GM18508 (cell line): ENCODE measurements around the gene TYW5.
A peak's percentile ranks its signal among the peaks of the same experiment; 100 is the strongest.

Experiments
- ATAC-seq: cut with Tn5 transposase; IDR thresholded peaks from one replicate; pipeline ENCODE4 v1.9.1; 2021; ENCODE audit warnings: moderate number of reproducible peaks; ENCODE audit not compliant: insufficient read depth, unreplicated experiment

TYW5 gene, protein sequence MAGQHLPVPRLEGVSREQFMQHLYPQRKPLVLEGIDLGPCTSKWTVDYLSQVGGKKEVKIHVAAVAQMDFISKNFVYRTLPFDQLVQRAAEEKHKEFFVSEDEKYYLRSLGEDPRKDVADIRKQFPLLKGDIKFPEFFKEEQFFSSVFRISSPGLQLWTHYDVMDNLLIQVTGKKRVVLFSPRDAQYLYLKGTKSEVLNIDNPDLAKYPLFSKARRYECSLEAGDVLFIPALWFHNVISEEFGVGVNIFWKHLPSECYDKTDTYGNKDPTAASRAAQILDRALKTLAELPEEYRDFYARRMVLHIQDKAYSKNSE

GRCh38 chr2:199955339-199956061 is at the start of gene TYW5, which contains the start of gene MAIP1:
Gene TYW5 (minus strand): TSS chr2:199955491. CDS start chr2:199955470, 21 bp downstream.
Gene MAIP1 (plus strand): TSS chr2:199955582. CDS start chr2:199955799, 217 bp downstream.
- ATAC-seq: peak; percentile 70

GRCh38 chr2:200003444-200003843 is 48.2 kb upstream of the TYW5 start:
- no peak for ATAC-seq

DNA sequence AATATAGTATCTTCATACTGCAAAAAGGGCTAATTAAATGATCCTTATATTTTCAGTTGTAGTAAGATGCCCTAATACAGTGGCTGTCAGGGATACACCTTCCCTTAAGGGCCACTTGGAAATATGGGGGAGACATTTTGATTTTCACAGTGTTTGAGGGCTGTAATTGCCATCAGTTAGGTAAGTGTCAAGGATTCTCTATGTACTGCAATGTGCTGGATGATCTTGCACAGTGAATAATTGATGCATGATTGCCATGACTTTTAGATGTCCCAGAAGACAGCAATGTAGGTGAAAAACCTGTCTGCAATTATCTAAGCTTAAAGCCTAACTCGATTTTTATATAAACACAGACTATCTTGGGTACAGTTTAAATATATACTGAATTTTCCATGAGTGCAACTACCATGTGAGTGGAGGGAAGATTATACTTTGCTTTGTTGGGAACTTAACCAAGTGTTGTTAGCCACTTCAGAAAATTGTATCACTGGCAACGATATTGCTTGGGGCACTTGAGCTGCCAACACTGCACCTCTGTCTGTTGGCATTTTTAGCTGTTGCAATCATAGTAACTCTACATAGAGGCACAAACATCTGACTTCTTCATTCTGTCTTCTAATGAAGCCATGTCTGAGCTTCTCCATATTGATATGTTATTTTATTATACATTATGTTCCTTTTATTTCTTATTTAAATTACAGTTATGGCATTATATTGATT is 45.3 kb upstream of the TYW5 start:
- no peak for ATAC-seq

DNA sequence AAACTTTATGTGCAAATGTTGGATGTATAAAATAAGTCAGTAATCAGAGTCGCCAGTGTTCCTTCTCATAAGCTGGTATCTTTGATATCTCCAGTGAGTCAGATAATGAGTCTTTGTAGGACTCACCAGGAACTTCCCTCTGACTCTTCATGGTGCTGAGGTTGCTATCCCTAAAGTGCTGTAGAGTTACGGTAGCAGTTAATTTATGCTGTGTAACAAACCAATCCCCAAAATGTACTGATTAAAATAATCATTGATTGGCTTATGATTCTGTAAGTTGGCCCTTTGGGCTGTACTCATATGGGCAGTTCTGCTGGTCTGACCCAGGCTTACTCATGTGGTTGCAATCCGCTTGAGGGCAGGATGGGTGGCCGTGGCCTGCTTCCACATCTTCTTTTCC is 43.9 kb upstream of the TYW5 start:
- ATAC-seq: no peak

DNA sequence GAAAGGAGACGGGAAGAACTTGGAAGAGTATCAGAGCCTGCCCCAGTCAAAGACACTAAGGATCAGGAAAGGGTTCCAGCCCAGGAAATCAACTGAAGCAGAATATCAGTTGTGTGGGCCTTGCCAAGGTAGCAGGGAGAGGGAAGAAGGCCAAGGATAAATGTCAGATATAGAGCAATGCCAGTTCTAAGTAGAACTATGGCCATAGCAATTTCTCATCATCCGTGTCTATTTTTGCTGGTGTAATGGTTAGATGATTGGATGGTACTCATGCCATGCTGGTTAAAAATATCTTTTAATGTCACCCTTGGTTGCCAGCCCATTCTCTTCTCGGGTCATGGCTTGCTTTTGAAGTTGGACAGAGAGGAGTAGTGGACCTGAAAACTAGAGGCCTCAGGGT is 42.0 kb upstream of the TYW5 start:
- no peak for ATAC-seq

DNA sequence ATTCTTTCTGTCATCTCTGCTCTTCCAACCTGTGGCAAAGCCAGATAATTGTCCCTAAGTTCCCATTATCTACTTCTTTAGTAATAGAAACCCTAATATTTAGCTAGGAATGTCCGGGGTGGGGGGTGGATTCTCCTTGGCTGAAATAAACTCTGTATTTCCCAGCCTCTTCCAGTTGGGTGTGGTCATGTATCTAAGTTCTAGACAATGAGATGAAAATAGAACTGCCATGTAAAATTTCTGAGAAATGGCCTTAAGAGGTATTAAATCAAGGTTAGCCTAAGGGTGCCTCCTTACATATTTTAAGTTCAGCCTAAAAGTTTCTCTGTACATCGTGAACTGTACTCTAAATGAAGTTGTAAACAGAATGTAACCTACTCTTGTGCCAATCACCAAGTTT is 39.6 kb upstream of the TYW5 start:
- ATAC-seq: no peak

- ATAC-seq: no peak
Observed at GRCh38 chr2:199994371-199994770, 39.1 kb upstream of the TYW5 start.

GRCh38 chr2:199992296-199992695 is 37.0 kb upstream of the TYW5 start:
- ATAC-seq: no peak

DNA sequence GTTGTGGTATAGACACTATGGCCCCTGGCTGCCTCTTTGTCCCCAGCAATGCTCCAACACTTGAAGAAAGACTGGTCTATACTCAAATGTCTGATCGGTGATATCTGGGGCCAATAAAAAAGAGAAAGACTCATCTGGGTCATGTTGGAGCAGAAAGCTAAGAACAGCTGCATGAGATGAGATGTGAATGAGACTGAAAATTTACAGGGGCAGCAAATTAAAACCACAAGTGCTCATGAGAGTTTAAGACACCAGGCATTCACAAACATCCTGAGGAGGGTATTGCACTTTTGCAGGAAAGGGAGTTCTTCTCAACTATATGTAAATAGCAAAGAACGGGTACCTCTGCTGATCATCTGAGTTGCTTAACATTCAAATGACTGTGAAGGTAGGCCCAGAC is 36.4 kb upstream of the TYW5 start:
- no peak for ATAC-seq

DNA sequence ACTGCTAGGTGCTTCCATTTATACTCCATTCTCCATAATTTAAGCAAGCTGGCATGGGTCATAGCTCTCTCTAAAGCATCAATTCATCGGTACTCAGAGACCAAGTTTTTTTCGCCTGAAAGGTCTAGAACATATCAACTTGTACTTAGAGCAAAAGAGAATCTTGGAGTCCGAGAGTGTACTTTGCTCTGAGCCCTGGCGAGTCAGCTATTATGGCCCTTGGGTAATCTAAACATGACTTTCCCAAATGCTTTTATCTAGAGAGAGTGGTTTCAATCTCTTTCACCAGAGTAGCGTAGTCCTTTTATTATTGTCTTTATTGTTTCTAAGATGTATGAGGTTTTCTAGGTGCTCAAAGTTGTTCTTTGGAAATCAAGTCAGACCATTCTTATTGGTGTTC is 34.5 kb upstream of the TYW5 start:
- no peak for ATAC-seq

DNA sequence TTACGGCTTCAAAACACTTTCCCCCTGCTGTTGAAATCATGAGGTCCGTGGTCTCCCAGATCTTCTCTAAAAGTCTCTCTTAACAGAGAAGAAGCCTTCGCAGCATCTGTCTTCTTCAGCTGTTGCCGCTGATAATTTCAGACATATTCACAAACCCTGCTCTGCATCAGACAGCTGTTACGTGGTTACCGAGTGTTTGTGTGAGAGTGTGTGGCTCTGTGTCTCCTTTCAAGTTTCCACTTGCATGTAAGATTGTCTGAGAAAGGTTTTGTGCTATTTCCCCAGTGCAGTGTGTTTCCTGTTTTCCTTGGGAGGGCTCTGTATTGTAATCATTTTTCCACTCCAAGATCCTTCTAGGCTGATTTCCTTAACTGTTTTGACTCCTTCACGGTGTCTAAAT is 32.9 kb upstream of the TYW5 start:
- ATAC-seq: no peak

DNA sequence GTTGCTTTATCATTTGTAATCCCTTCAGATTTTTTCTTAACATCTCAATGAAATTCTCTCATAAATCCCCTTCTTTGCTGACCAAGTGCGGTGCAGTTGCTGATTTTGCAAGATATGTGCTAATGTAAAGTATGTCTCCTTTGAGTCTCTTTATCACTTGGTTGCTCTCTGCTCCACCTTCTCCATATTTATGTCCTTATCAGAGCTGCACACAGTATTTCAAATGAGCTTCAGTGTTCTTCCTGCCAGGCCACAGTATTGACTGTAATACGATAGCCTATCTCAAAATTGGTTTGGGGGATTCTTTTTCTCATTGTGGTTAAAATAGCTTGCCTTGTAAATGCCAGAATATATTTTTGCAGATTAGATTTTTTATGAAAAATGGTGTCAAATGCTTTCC is 32.3 kb upstream of the TYW5 start:
- ATAC-seq: no peak

DNA sequence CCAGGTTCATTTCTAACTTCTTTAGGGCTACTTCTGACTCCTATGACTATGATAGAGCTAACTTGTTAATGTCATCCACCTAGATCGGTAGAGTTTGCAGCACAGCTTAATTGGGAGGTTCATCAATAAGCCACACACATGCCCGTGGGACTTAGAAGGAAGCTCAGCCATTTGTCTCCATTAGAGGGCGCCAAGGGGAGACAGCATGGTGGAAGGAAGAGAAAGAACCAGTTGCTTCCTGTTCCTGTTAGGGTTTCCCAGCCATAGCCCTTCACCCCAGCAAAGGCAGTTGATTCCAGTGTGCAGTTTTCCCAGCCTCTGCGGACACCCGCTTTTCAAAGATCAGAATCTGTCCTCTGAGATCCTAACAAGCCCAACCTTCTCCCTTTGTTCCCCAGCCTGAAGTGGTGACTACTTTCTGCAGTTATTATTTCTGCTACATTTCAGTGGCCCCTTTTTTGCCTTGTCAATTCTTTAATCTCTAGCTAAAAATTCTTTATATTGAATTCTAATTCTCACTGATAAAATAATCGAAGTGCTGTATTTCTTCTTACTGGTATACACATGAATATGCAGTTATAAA is 30.4 kb upstream of the TYW5 start:
- peak; percentile 63 for ATAC-seq

DNA sequence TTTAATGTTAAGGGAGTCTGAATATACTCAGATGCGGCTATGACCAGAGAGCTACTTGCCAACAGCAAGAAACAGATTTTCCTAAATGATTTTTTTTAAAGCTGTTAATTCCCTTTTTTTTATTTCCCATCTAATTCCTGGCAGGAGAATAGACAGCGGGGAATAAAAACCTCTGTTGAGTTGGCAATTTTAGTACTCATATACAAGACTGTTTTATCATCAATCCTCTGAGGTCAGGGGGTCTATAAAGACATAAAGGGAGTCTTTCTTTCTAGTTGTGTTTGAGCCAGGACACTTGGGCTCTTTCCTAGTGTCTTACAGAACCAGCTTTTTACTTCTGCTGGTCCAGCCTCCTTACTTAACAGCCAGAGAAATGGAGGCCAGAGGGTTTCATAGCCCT is 29.5 kb upstream of the TYW5 start:
- no peak for ATAC-seq

- ATAC-seq: no peak
Observed at GRCh38 chr2:199984159-199984558, 28.9 kb upstream of the TYW5 start.

DNA sequence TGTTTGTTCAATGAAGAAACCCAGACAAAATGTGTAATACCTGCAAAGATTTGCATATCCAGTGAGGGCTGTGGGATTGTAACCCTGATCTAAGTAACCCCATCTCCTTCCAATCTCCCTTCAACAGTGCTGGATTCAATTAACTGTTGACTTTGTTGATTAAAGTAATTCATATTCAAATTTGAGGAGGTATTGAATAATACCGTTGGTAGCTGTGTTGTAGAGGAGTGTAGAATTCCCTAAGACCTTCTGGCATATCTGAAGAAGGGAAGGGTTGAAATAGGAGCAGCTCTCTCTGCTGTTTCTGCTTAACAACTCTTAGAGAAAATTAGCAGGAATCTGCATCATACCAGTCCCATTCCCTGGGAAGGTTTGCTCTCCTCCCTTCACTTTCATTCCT is 28.2 kb upstream of the TYW5 start:
- no peak for ATAC-seq

GRCh38 chr2:199982126-199982843 is 27.0 kb upstream of the TYW5 start:
- ATAC-seq: no peak

DNA sequence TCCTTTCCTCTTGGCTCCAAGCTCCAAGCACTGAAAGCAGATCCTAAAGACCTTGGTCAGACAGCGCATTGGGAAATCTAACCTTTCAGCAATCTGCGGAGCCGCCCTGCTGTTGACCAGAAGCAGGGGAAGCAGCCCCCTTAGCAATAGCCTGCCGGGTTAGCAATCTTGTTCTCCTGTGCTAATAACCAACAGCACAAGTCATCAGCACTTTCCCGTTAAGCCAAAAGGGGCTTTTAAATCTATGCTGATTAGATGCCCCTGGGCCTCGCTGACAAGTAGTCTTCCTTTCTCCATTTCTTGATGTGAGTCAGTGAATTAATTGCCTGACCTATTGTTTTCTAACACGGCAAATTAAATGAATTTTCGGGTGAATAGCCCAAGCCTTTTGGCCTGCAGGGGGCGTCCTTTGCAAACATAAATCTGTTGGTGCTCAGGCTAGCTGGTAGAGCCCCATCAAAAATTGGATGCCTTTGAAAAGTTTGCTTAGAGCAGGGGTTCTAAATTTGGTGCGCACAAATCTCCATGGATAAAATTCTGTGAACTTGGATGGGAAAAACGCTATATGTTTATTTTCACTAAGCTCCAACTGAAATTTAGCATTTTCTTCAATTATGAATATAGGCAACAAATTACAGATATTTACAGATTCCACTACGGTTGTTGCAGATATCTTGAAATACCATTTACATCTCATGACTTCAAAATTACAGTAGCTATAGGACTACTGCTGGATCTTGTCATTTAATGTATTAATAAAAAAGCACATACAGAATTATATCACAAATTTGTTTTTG is 24.7 kb upstream of the TYW5 start:
- ATAC-seq: no peak

- ATAC-seq: no peak
Observed at GRCh38 chr2:199979398-199979797, 24.1 kb upstream of the TYW5 start.
